22Rv1 (cell line): ENCODE results near the gene TNRC18.

Source experiments
- CTCF ChIP-seq: fragments of 450-650 bp; IDR thresholded peaks from 2 replicates; pipeline ENCODE4 v1.5.1; 2017; ENCODE audit warnings: mild to moderate bottlenecking
- ZFX ChIP-seq: fragments of 450-650 bp; IDR thresholded peaks from 2 replicates; pipeline ENCODE4 v1.6.1; 2017; ENCODE audit warnings: antibody characterized with exemption, borderline replicate concordance

DNA sequence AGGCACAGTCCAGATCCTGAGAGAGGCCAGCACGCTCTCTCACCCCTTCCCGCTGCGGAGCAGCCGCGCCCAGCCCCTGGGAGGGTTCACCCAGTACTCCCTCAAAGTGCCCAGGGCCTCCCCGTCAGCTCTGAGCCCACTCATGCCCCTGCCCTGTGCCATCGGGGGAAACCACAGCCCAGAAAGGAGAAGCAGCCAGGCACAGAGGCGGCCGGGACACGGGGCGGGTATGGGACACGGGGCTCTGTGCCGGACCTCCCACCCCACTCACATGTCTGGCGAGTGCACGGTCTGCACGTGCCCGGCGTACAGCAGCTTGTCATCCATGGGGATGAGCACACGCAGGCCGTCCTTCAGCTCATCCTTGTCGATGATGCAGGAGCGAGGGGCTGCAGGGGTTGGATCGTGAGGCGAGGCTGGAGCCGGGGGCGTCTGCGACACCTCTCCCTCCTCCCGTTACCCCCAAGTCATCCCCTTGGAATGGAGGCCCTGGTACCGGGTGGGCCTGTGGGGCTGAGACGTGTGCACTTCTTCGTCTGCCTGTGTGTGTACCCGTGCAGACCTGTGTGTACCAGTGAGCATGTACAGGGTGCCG is 102.7 kb downstream of the TNRC18 start:
- no peak for TF ChIP-seq CTCF
- no peak for TF ChIP-seq ZFX
